Transverse colon (tissue), 4 donors: ENCODE data around the gene LPO. TPM values are rescaled to one million over a fixed set of nuclear protein-coding genes. Genes with fewer than 3 reads are reported as not detected.

Experiments
- DNase-seq: peaks from one replicate; pipeline ENCODE4 v3.0.0-alpha.2; 2019
- H3K27ac ChIP-seq, 4 donors: fragments of 200-600 bp; sonication (generic); 2 replicates each; pipeline ENCODE4 v1.5.1; 2016 to 2018; ENCODE audit warnings: inconsistent platforms in 4 of 4
- H3K27me3 ChIP-seq: fragments of 200-600 bp; sonication (generic); 2 replicates; pipeline ENCODE4 v1.5.1; 2017; ENCODE audit warnings: inconsistent platforms
- H3K36me3 ChIP-seq, 4 donors: fragments of 200-600 bp; sonication (generic); 2 replicates each; pipeline ENCODE4 v1.5.1; 2017 to 2019; ENCODE audit warnings: inconsistent platforms in 4 of 4
- H3K4me1 ChIP-seq, 4 donors: fragments of 200-600 bp; sonication (generic); 2 replicates each; pipeline ENCODE4 v1.5.1; 2017 to 2020; ENCODE audit warnings: inconsistent platforms in 4 of 4
- H3K4me3 ChIP-seq, 4 donors: fragments of 200-600 bp; sonication (generic); 1 replicate in 1 of 4; 2 replicates in 3 of 4; pipeline versions ENCODE4 v1.5.1 to v1.6.1; 2017 to 2019; ENCODE audit warnings: inconsistent platforms in 4 of 4
- H3K9me3 ChIP-seq, 2 donors: fragments of 200-600 bp; sonication (generic); 2 replicates each; pipeline ENCODE4 v1.5.1; 2017 to 2019; ENCODE audit warnings: inconsistent platforms in 2 of 2
- CTCF ChIP-seq, 5 experiments: fragments of 200-600 bp in 3 of 5; fragments of 450-650 bp in 2 of 5; sonication (generic) in 3 of 5; IDR thresholded peaks; 1 replicate in 2 of 5; 2 replicates in 3 of 5; pipeline ENCODE4 v1.5.1; 2016 to 2017; ENCODE audit warnings: antibody characterized with exemption in 5 of 5, inconsistent platforms in 3 of 5, mild to moderate bottlenecking in 2 of 5, moderate library complexity in 1 of 5
- EP300 ChIP-seq: sonication (generic); formaldehyde crosslinking; IDR thresholded peaks from one replicate; pipeline ENCODE4 v1.6.1; 2017; ENCODE audit warnings: antibody characterized with exemption, low read depth
- POLR2A ChIP-seq: fragments of 450-650 bp; IDR thresholded peaks from one replicate; pipeline ENCODE4 v1.6.1; 2016; ENCODE audit warnings: antibody characterized with exemption, mild to moderate bottlenecking, moderate library complexity
- POLR2AphosphoS5 ChIP-seq, 3 donors: sonication (generic); formaldehyde crosslinking; IDR thresholded peaks; one replicate each; pipeline ENCODE4 v1.6.1; 2016; ENCODE audit warnings: antibody characterized with exemption in 3 of 3
- WGBS, 2 donors: methylation state at CpG; one replicate each; pipeline ENCODE4 v1.1.5; 2018; ENCODE audit warnings: low coverage in 1 of 2; 5-methylcytosine and 5-hydroxymethylcytosine counted together
- in situ Hi-C, 4 donors: fragments of 200-750 bp; cut with MboI; loops; one replicate each; pipeline versions ENCODE4 v1.15.0 to v1.15.1; 2017; ENCODE audit warnings: low sequenced_read_pairs in 3 of 4, low pct_ligation_motif_present in 1 of 4, low pct_unique_long_range_greater_than_20kb in 1 of 4
- intact Hi-C: fragments of 100-400 bp; cut with DNase I; formaldehyde crosslinking; loops from one replicate; pipeline ENCODE4 v1.15.1; 2023; ENCODE audit warnings: low total_unique reads
- total RNA-seq, 4 donors: library from RNA; depleted of rRNA; stranded (reverse); fragments of >200 nt; gene quantifications; one replicate each; pipeline ENCODE4 v1.1.0, GENCODE V29; 2016

The LPO gene
- total RNA-seq, 4 donors from 2014 or later = not detected

- no peak for DNase-seq
- Histone ChIP-seq H3K4me1 (no peaks in the 10 kb centered on the region), H3K9me3 (no peaks in the 10 kb centered on the region), H3K36me3 (no peaks in the 10 kb centered on the region), H3K27ac (no peak overlapping the region), H3K27me3 (peaks cover 3% of the 10 kb centered on the region), H3K4me3 (no peak overlapping the region)
- intact Hi-C loops (no loop called here), in situ Hi-C loops (no loop called here)
- no peak for TF ChIP-seq CTCF (IDR thresholded peaks at IDR 0.05)
- no peak for TF ChIP-seq POLR2AphosphoS5 (IDR thresholded peaks at IDR 0.05)
- no peak for TF ChIP-seq POLR2A
- TF ChIP-seq EP300 = no peak
- WGBS, 2 donors = 85 to 92% methylated on average over 2 to 12 of the region's 12 CpGs
These were observed 34.2 kb downstream of the LPO start for GRCh38 chr17:58272367-58273280.

GRCh38 chr17:58273453-58274104, 35.2 kb downstream of the LPO start:
- no peaks in the 10 kb centered on the region for H3K9me3 ChIP-seq

GRCh38 chr17:58275417-58275816, 37.0 kb downstream of the LPO start:
- 57 to 92% methylated on average over 1 to 10 of the region's 10 CpGs for WGBS, 2 donors
- Histone ChIP-seq H3K27ac (no peak overlapping the region), H3K4me1 (peaks cover 0 to 7% (median 3%) of the 10 kb centered on the region in 4 donors), H3K27me3 (peaks cover 29% of the 10 kb centered on the region), H3K4me3 (no peak overlapping the region), H3K36me3 (no peaks in the 10 kb centered on the region), H3K9me3 (no peaks in the 10 kb centered on the region)
- DNase-seq = no peak
- intact Hi-C loops (no loop called here), in situ Hi-C loops (no loop called here)
- TF ChIP-seq POLR2A (no peak), EP300 (no peak), CTCF (IDR thresholded peaks at IDR 0.05) (no peak), POLR2AphosphoS5 (IDR thresholded peaks at IDR 0.05) (no peak)

More at GRCh38 chr17:58273453-58274104, 35.2 kb downstream of the LPO start:
- Histone ChIP-seq H3K27me3 (peaks cover 10% of the 10 kb centered on the region), H3K4me3 (no peak overlapping the region), H3K27ac (no peak overlapping the region), H3K36me3 (no peaks in the 10 kb centered on the region), H3K4me1 (no peaks in the 10 kb centered on the region)
- TF ChIP-seq POLR2A (no peak), EP300 (no peak), CTCF (IDR thresholded peaks at IDR 0.05) (no peak), POLR2AphosphoS5 (IDR thresholded peaks at IDR 0.05) (no peak)
- DNase-seq = no peak
- in situ Hi-C loops (no loop called here), intact Hi-C loops (no loop called here)
- 63 to 65% methylated on average over 2 to 15 of the region's 15 CpGs for WGBS, 2 donors

- no peak for DNase-seq
- Histone ChIP-seq H3K9me3 (no peaks in the 10 kb centered on the region), H3K27ac (no peak overlapping the region), H3K4me1 (peaks cover 0 to 7% (median 3%) of the 10 kb centered on the region in 4 donors), H3K27me3 (peaks cover 32% of the 10 kb centered on the region), H3K36me3 (no peaks in the 10 kb centered on the region), H3K4me3 (no peak overlapping the region)
- in situ Hi-C loops = no loop called here
- TF ChIP-seq EP300 = no peak
- TF ChIP-seq CTCF (IDR thresholded peaks at IDR 0.05) = no peak
- intact Hi-C loops = no loop called here
- 46% methylated on average over 2 of the region's 2 CpGs; no CpG with 5 or more reads in 1 of the 2 donors for WGBS, 2 donors
These were observed 38.0 kb downstream of the LPO start for GRCh38 chr17:58276423-58276822.
